Karpas-422 (cell line): ENCODE measurements around the gene SLC51A. TPM values are rescaled to one million over a fixed set of nuclear protein-coding genes. Genes with fewer than 3 reads are reported as not detected.
"Not testable (repeated sequence)": the region's sequence is repeated elsewhere in the genome, so short reads cannot be mapped to it uniquely, and the experiment has no call there.

Experiments
- DNase-seq: peaks from one replicate; pipeline ENCODE4 v3.0.0-alpha.2; 2015
- H2AFZ ChIP-seq: fragments of 200-600 bp; sonication (generic); 2 replicates; pipeline ENCODE4 v1.6.1; 2014; ENCODE audit warnings: antibody characterized with exemption, low read length, mixed read lengths
- H3K27ac ChIP-seq: fragments of 200-600 bp; sonication (generic); 2 replicates; pipeline ENCODE4 v1.5.1; 2014; ENCODE audit warnings: mild to moderate bottlenecking, low read length, moderate library complexity
- H3K27me3 ChIP-seq: fragments of 200-600 bp; sonication (generic); 2 replicates; pipeline ENCODE4 v1.6.1; 2014; ENCODE audit warnings: low read length, mixed read lengths
- H3K36me3 ChIP-seq: fragments of 200-600 bp; sonication (generic); 2 replicates; pipeline ENCODE4 v1.6.1; 2014; ENCODE audit warnings: low read length, mixed read lengths; ENCODE audit not compliant: insufficient read depth
- H3K4me1 ChIP-seq: fragments of 200-600 bp; sonication (generic); 2 replicates; pipeline ENCODE4 v1.6.1; 2014; ENCODE audit warnings: mild to moderate bottlenecking, low read length, mixed read lengths
- H3K4me2 ChIP-seq: fragments of 200-600 bp; sonication (generic); 2 replicates; pipeline ENCODE4 v1.6.1; 2014; ENCODE audit warnings: low read length, low read depth, mild to moderate bottlenecking; ENCODE audit not compliant: poor library complexity, severe bottlenecking
- H3K4me3 ChIP-seq: fragments of 200-600 bp; sonication (generic); 2 replicates; pipeline ENCODE4 v1.5.1; 2014; ENCODE audit warnings: mild to moderate bottlenecking, antibody characterized with exemption, low read length, mixed read lengths
- H3K79me2 ChIP-seq: fragments of 200-600 bp; sonication (generic); 2 replicates; pipeline ENCODE4 v1.6.1; 2014; ENCODE audit warnings: mild to moderate bottlenecking, low read length, mixed read lengths
- H3K9ac ChIP-seq: fragments of 200-600 bp; sonication (generic); 2 replicates; pipeline ENCODE4 v1.6.0; 2014; ENCODE audit warnings: low read length
- H3K9me2 ChIP-seq: fragments of 200-600 bp; sonication (generic), shearing (Covaris generic); replicated peaks from 2 replicates; pipeline ENCODE4 v1.6.0; 2014; ENCODE audit warnings: mild to moderate bottlenecking, low read length, moderate library complexity; ENCODE audit not compliant: insufficient read depth
- H3K9me3 ChIP-seq: fragments of 300-700, 200-600 bp; sonication (generic); 2 replicates; pipeline ENCODE4 v1.6.1; 2014; ENCODE audit warnings: low read length, mixed read lengths
- H4K20me1 ChIP-seq: fragments of 200-600 bp; sonication (generic); 2 replicates; pipeline ENCODE4 v1.6.1; 2014; ENCODE audit warnings: mild to moderate bottlenecking, antibody characterized with exemption, low read length, low read depth; ENCODE audit not compliant: insufficient read depth
- total RNA-seq: library from RNA; depleted of rRNA; stranded (reverse); fragments of >200 nt; shearing (Covaris generic); gene quantifications from 2 replicates; pipeline ENCODE4 v1.2.3, GENCODE V29; 2014; ENCODE audit warnings: low replicate concordance

The SLC51A gene
- total RNA-seq, 1 experiment from 2014 or later, result not detected

DNA sequence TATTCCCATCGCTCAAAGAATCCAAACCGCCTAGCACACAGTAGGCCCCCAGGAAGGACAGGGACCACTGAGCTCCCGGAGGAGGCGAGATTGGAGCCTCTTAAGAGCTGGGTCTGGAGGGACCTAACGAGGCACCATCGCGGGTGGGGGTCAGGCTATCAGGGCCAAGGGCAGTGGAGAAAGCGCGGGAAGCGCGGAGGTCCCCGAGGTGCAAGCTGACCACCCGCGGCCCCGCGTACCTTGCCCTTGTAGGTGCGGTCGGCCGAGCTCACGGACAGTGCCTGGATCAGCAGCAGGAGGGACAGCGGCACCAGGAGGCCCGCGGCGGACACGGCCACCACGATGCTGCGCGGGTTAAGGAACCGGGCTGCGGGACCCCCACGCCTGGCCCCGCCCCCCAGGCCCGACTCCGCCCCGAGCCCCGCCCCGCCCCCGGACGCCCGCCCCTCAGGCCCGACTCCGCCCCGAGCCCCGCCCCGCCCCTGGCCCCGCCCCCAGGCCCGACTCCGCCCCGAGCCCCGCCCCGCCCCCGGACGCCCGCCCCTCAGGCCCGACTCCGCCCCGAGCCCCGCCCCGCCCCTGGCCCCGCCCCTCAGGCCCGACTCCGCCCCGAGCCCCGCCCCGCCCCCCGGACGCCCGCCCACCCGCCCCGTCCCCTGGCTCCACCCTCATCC, 9.0 kb upstream of the SLC51A start:
- H3K4me3 ChIP-seq, result no peak overlapping the region
- no peaks in the 10 kb centered on the region for H3K4me1 ChIP-seq
- no peaks in the 10 kb centered on the region for H3K27me3 ChIP-seq
- H4K20me1 ChIP-seq, result no peaks in the 10 kb centered on the region
- H3K9ac ChIP-seq, result no peak overlapping the region
- no peak overlapping the region for H3K4me2 ChIP-seq
- H3K9me3 ChIP-seq, result no peaks in the 10 kb centered on the region
- no peak overlapping the region for H3K27ac ChIP-seq
- H3K36me3 ChIP-seq, result no peaks in the 10 kb centered on the region
- no peak overlapping the region for H2AFZ ChIP-seq
- no peak for DNase-seq
- no peaks in the 10 kb centered on the region for H3K9me2 ChIP-seq
- H3K79me2 ChIP-seq, result no peaks in the 10 kb centered on the region

DNA sequence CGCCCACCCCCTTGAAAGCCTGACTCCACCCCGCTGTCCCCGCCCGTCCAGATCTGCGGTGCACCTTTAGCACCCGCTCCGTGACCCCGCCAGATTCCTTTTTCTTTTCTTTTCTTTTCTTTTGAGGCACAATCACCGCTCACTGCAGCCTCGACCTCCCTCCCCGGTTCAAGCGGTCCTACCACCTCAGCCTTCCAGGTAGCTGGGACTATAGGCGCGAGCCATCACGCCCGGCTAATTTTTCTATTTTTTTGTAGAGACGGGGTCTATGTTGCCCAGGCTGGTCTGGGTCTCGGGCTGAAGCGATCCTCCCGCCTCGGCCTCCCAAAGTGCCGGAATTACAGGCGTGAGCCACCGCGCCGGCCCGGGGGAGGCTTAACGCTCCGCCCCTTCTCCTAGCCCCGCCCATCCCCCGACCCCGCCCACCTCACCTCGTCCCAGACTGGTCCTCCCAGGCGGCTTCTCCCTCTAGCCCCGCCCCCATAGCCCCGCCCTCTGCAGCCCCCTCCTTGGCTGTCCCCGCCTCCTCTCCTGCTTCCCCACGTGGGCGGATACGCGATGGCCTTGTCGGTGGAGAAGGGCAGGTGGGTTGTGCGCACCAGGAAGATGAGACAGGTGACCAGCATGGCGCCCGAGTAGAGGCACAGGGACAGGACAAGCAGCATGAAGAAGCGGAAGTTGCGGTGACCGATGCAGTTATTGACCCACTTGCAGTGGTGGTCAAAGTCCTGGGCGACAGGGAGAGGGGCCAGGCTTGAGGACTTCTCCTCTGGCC, 8.3 kb upstream of the SLC51A start:
- H3K4me2 ChIP-seq, result no peak overlapping the region
- no peaks in the 10 kb centered on the region for H3K36me3 ChIP-seq
- no peak overlapping the region for H2AFZ ChIP-seq
- no peaks in the 10 kb centered on the region for H3K9me2 ChIP-seq
- peak; percentile 57 for DNase-seq
- H3K9me3 ChIP-seq, result no peaks in the 10 kb centered on the region
- no peak overlapping the region for H3K9ac ChIP-seq
- H3K79me2 ChIP-seq, result no peaks in the 10 kb centered on the region
- no peak overlapping the region for H3K4me3 ChIP-seq
- no peaks in the 10 kb centered on the region for H4K20me1 ChIP-seq
- no peaks in the 10 kb centered on the region for H3K4me1 ChIP-seq
- H3K27me3 ChIP-seq, result no peaks in the 10 kb centered on the region
- H3K27ac ChIP-seq, result no peak overlapping the region

DNA sequence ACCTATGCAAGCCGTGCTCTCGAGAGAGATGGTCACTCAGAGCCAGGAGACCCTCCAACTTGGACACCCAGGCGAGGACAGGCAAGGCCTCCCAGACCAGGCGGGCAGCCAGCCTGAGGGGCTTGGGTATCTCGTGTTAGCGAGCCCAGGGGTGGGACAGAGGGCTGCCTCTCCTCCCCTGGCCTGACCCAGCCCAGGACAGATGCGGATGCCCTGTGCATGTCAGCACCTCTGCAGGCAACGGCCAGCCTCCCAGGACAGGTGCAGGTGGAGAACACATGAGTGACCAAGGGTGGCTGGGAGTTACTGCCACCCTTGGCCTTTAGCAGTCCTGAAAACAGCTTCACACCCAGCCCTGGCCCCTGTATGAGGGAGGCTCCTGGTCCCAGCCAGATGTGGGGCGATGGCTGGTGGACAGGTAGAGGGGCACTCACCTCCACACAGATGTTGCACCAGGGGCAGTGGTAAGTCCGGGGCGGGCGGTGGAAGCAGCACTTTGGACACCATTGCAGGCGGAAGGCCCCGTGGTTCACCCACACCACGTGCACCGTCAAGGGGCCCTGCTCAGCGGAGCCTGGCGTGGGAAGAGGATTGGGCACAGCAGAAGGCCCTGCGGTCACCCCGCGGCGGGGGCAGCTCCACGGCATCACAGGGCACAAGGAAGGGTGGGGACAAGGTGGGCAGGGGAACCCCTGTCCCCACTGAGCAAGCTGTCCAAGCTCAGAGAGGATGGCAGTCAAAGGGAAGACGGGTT, 7.2 kb upstream of the SLC51A start:
- Histone ChIP-seq H3K4me3 (no peak overlapping the region), H4K20me1 (no peaks in the 10 kb centered on the region), H3K9ac (no peak overlapping the region), H3K79me2 (no peaks in the 10 kb centered on the region), H3K4me2 (no peak overlapping the region), H3K27me3 (no peaks in the 10 kb centered on the region), H3K9me2 (no peaks in the 10 kb centered on the region), H3K36me3 (no peaks in the 10 kb centered on the region), H3K27ac (no peak overlapping the region), H2AFZ (no peak overlapping the region), H3K4me1 (no peaks in the 10 kb centered on the region), H3K9me3 (no peaks in the 10 kb centered on the region)
- no peak for DNase-seq

DNA sequence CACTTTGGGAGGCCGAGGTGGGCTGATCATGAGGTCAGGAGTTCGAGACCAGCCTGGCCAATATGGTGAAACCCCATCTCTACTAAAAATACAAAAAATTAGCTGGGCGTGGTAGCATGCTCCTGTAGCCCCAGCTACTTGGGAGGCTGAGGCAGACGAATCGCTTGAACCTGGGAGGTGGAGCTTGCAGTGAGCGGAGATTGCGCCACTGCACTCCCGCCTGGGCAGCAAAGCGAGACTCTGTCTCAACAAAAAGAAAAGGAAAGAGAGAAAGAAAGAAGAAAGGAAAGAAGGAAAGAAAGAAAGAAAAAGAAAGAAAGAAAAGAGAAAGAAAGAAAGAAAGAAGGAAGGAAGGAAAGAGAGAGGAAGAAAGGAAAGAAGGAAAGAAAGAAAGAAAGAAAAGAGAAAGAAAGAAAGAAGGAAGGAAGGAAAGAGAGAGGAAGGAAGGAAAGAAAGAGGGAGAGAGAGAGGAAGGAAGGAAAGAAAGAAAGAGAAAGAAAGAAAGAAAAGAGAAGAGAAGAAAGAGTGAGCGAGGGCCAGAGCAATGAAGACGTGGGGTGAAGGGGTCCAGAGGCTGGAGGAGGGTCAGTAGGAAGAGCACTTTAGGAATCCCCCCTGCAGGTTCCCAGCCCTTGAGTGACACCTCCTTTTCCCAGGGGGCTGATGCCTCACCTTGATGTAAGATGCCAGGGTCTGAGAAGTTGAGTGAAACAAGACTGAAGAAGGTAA, 6.2 kb upstream of the SLC51A start:
- not testable (repeated sequence) for H3K9me2 ChIP-seq, H3K9me3 ChIP-seq, H4K20me1 ChIP-seq, DNase-seq, H3K79me2 ChIP-seq, H3K9ac ChIP-seq, H3K4me2 ChIP-seq, H3K27me3 ChIP-seq, H3K27ac ChIP-seq, H3K4me3 ChIP-seq, H3K36me3 ChIP-seq, H3K4me1 ChIP-seq, H2AFZ ChIP-seq

DNA sequence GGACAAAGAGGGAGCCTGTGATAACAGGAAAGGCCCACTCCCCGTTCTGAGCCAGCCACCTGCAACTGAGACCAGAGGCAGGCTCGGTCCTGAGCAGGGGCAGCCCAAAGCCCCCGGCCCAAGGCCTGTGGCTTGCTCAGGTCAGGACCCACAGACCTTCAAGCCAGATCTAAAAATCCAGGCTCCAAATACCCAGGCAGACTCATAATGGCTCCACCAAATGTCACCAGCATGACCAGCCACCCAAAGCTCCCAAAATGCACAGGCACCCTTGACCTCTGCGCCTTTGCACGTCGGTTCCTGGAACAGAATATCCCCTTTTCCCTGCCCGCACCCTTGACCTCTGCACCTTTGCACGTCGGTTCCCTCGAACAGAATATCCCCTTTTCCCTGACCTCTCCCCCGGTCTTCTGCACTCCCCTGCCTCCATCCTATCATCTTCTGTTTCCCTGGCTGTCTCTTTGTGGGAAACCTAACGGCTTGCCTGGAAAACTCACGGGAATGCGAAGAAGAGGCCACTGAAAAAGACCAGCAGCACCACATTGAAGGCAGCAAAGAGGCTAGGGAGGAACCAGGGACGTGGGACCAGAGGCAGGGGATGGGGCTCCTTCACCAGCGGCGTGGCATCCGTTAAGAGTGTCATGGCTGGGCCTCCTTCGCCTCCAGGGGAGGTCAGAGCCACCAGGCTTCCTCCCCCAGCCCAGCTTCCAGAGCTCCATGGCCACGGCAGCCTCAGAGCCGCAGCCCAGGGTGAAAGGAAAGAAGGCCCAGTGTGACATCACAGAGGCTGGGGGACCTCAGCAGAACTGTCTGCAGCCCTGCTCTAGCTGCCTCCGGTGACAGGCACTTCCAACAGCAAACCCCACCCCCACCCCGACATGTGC, 5.4 kb upstream of the SLC51A start, which contains the start of gene ZDHHC19:
ZDHHC19 (minus strand) TSS at position 728 of the 884 bp plus-strand sequence; CDS start at position 643, 85 bp downstream.
- Histone ChIP-seq H2AFZ (no peak within 1 kb of the TSS), H3K27me3 (no peaks in the 10 kb centered on the region), H3K9ac (no peak within 1 kb of the TSS)

DNA sequence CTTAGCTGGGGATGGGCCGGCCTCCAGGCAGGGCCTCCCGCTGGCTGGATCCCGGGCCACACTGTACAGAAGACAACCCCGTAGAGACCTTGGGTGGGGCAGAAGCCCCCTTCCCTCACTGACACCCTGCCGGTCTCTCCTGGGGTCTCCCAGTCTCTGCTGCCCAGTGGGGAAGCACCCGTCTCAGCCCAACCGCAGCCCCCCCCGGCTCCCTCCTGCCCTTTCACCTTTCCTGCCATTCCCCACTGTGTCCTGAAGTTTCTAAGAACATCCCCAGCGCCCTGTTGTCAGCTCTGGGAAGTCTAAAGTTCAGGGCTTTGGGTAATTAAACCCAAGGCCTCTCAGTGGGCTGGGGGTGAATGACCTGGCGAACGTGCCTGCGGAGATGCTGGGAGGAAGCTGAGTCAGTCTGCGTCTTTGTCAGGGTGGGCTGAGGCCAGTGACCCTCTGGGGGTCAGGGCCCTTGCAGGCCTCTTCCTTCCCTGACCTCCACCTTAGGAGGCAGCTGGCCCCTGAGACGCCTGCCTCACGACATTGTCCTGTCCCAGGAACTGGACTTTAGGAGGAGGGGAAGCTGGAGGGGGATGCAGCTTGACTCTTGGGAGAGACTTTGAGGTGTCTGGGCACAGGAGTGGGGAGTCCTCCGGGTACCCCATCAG, 1.4 kb upstream of the SLC51A start:
- DNase-seq, result no peak
- Histone ChIP-seq H3K4me2 (no peak overlapping the region), H4K20me1 (no peaks in the 10 kb centered on the region), H3K9ac (no peak overlapping the region), H3K4me3 (no peak overlapping the region), H3K27ac (no peak overlapping the region), H3K36me3 (no peaks in the 10 kb centered on the region), H3K9me2 (no peaks in the 10 kb centered on the region), H3K9me3 (no peaks in the 10 kb centered on the region), H3K79me2 (no peaks in the 10 kb centered on the region), H3K27me3 (no peaks in the 10 kb centered on the region), H3K4me1 (peaks cover 9% of the 10 kb centered on the region), H2AFZ (no peak overlapping the region)

More for the DNA sequence above, 5.4 kb upstream of the SLC51A start, which contains the start of gene ZDHHC19:
- Histone ChIP-seq H3K36me3 (no peaks in the 10 kb centered on the region), H3K4me2 (no peak within 1 kb of the TSS), H3K4me3 (no peak within 1 kb of the TSS), H3K4me1 (no peaks in the 10 kb centered on the region), H3K9me2 (no peaks in the 10 kb centered on the region), H3K9me3 (no peaks in the 10 kb centered on the region), H3K27ac (no peak within 1 kb of the TSS), H3K79me2 (no peaks in the 10 kb centered on the region), H4K20me1 (no peaks in the 10 kb centered on the region)
- no peak for DNase-seq

DNA sequence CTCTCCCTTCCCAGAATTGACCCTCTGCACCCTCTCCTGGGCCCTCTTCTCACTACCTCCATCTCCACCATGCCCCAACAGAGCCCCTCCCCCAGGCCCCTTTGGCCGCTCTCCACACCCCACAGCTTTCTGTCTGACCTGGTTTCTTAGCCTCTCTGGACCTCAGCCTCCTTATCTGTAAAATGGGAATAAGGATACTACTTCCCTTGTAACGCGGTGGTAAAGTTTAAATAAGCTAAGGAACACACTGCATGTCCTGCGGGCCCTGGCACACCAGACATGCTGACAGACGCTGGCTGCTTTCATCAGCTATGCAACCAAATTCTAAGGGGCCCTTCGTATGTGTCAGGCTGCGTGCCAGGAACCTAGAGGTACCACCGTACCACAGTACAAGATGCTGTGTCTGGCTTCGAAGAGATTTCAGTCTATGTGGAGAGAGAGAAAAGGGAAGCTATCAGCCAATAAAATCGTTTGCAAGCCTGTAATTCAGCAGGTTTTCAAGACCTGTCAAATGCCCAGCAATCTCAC, 777 bp upstream of the SLC51A start:
- H3K4me1 ChIP-seq, result peaks cover 9% of the 10 kb centered on the region
- no peak overlapping the region for H3K4me3 ChIP-seq
- no peak overlapping the region for H3K9ac ChIP-seq
- no peaks in the 10 kb centered on the region for H3K9me3 ChIP-seq
- no peaks in the 10 kb centered on the region for H3K27me3 ChIP-seq
- no peaks in the 10 kb centered on the region for H4K20me1 ChIP-seq
- DNase-seq, result no peak
- H3K79me2 ChIP-seq, result no peaks in the 10 kb centered on the region
- H3K27ac ChIP-seq, result no peak overlapping the region
- no peak overlapping the region for H2AFZ ChIP-seq
- H3K9me2 ChIP-seq, result no peaks in the 10 kb centered on the region
- no peaks in the 10 kb centered on the region for H3K36me3 ChIP-seq
- no peak overlapping the region for H3K4me2 ChIP-seq
